GM19397 (cell line): Measurements from ENCODE around the gene PGGHG.
A peak's percentile ranks its signal among the peaks of the same experiment; 100 is the strongest.
"Not testable (repeated sequence)": the region's sequence is repeated elsewhere in the genome, so short reads cannot be mapped to it uniquely, and the experiment has no call there.

Source experiments
- ATAC-seq: cut with Tn5 transposase; IDR thresholded peaks from one replicate; pipeline ENCODE4 v1.9.1; 2021; ENCODE audit warnings: mild to moderate bottlenecking, moderate library complexity; ENCODE audit not compliant: unreplicated experiment

PGGHG gene

DNA sequence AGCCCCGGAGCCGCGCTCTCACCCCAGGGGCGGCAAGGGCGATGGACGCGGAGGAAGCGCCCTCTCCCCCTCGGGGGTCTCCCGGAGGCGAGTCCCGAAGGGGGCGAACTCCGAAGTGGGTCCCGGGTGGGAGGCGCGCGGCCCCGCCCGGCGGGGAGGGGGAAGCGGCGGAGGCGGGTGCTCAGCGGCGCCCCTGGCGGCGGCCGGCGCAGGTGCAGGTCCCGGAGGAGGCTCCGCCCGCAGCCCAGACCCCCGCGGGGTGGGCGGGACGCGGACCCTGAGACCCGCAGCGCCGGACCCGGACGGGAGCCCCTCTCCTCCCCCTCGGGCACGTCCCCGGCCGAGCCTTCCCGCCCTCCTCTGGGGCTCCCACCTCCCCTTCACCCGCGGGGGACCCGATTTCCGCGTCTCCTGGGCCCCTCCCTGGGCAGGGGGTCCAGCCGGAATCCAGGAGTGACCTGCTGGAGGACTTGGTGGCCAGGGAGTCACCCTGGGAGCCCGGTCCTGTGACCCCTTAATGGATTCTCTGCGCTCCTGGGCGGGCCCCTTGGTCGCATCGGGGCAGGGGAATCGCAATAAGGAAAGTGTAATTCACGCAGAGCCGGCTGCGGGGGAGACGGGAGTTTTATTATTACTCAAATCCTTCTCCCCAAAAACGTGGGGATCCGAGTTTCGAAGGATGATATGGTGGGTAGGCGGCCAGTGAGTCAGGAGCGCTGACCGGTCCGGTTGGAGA is 22.3 kb downstream of the PGGHG start:
- peak; percentile 36 for ATAC-seq

DNA sequence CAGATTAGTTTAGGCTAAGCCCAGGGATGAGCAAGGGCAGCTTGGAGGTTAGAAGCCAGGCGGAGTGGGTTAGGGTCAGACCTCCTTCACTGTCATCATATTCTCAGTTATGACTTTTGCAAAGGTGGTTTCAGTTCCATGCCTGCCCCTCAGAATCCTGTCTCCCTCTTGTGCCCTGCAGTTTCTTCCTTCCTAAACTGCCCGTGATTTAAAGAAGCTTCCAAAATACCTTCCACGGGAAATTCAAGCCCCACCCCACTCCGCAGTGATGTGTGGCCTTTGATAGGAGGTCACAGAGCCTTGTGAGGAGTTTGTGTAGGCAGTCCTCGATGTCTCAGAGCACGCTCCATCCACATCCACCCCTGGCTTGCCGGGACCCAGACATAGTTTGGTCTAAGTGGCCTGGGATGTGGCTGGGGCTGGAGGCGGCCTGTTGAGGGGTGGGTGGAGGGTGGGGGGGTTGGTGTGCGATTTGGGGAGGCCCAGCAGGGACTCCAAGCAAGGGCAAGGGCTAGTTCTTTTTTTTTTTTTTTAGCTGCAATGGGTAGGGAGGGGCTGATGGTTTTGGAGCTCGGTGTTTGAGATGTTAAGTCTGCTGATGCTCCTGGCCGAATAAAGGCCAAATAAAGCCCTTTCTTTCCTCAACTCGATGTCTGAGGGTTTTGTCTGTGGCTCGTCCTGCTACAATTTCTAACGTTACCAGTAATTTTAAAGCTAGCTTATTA is 23.3 kb downstream of the PGGHG start:
- ATAC-seq, result no peak

DNA sequence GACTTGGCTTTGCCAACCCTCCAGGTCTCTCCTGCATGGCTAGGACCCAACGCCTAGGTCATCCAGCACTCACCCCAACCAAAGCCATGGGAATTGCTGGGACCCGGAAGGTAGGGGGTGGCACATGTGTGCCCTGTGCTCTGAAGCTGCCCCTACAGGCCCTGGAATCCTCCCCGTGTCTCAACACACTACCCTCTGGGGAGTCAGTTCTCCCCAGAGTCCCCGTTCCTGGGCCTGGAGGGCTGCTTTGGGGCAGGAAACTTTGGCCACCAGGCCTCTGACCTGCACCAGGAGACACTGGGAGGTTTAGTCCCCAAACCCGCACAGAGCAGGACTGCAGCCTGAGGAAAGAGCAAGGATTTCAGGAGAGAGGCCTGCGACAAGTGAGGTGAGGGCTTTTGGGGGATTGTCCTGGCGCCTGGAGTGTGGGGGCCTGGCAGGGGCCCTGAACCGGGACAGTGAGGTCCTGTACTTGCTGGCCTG is 24.4 kb downstream of the PGGHG start:
- ATAC-seq, result no peak

DNA sequence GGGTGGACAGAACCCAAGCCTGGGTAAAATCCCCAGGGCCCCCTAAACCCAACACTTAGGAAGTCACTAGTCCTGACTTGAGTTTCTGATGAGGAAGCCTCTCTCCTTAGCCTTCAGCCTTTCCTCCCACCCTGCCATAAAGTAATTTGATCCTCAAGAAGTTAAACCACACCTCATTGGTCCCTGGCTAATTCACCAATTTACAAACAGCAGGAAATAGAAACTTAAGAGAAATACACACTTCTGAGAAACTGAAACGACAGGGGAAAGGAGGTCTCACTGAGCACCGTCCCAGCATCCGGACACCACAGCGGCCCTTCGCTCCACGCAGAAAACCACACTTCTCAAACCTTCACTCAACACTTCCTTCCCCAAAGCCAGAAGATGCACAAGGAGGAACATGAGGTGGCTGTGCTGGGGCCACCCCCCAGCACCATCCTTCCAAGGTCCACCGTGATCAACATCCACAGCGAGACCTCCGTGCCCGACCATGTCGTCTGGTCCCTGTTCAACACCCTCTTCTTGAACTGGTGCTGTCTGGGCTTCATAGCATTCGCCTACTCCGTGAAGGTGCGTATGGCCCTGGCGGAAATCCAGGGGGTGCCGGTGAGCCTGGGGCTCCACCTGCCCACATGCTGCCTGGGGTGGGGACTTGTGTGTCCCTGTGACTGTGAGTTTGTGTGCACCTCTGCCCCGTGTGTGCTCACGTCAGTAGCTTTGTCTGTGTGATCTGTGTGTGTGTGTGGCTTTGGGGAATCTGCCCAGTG is 25.0 kb downstream of the PGGHG start, which contains the start of gene IFITM1:
Gene IFITM1 (plus strand): TSS at position 254 of the 767 bp plus-strand sequence. CDS start 131 bp downstream, at position 385.
- no peak for ATAC-seq

DNA sequence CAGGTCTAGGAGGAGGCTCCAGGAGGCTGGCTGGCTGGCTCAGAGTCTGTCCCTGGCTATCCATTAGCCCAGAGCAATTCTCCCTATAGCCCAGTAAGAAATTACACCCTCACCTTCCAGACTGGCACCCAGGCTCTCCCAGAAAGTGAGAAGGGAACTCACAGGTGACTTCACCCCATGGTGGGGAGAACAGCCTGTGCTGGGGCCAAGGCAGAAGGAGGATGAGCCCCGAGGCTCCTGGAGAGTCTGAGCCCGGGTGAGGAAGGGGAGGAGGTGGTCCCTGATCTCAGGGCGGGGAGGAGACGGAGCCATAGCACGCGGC is 25.6 kb downstream of the PGGHG start:
- not testable (repeated sequence) for ATAC-seq

DNA sequence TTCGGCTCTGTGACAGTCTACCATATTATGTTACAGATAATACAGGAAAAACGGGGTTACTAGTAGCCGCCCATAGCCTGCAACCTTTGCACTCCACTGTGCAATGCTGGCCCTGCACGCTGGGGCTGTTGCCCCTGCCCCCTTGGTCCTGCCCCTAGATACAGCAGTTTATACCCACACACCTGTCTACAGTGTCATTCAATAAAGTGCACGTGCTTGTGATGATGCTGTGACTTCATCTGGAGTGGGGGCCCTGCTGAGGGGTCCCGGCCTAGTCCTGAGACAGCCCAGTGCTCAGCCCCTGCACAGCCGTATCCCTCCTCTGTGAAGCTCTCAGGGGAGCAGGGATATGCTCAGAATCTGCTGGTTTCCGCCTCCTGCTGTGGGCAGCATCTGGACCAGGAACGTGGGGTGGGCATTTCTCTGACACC is 26.1 kb downstream of the PGGHG start:
- ATAC-seq, result no peak

DNA sequence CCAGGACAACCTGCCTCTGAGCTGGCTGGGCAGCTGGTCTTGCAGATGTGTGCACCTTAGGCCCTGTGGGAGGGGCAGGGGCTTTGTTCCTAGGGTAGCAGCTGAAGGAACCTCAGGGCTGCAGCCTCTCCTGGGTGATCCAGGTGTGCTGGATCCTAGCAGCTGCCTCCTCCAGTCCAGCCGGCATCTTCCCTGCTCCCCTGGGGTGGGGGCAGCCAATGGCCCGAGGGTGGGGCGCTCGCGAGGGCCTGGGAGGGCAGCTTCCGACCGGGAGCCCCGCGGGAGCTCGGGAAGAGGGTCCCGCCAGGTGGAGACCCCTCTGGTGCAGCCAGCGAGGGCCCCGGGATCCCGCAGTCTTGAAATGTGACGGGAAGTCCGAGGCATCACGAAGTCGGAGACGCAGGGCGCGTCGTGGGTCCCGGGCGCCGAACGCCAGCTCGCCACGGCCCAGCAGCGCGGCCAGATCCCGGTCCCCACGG is 26.6 kb downstream of the PGGHG start:
- ATAC-seq, result no peak

DNA sequence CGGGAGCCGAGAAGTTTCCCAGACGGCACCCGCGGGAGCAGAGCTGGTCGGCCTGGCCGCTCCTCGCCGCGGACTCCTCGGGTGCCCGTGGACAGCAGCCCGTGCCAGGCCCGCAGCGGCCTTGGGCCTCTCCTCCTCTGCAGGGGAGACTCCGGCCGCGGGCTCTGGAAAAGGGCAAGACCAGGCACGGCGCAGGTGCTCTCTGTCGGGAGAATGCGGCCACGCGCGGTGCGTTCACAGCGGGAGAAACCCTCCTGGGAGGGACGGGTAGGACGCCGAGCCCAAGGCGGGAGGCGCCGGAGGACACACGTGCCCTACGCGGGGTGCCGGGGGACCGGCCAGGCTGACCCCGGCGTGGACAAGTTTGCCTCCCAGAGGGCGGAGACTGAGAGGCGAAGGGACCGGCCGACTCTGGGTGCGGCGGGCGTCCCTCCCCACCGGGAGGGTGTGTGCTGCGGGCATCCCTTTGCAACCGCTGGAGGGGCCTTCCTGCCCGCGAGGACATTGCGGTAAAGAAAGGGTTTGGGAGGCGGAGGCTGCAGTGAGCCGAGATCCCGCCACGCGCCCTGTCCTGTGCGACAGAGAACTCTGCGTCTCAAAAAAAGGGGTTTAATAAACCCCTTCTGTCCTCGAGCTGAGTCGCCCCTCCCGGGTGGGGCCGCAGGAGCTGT is 27.2 kb downstream of the PGGHG start:
- no peak for ATAC-seq

DNA sequence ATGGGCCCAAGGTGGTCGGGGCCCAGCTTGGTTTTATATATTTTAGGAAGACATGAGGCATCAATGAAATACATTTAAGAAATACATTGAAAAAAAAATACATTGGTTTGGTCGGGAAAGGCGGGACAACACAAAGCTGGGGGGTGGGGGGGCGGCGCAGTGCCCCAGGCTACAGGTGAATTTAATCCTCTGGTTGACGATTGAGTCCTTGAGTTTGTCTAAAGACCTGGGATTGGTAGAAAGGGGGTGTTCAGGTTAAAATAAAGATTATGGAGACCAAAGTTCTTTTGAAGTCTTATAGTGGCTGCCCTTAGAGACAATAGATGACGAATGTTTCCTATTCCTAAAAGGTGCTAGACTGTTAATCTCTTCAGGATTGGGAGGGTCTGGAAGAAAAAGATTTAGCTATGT is 28.0 kb downstream of the PGGHG start:
- ATAC-seq, result no peak

DNA sequence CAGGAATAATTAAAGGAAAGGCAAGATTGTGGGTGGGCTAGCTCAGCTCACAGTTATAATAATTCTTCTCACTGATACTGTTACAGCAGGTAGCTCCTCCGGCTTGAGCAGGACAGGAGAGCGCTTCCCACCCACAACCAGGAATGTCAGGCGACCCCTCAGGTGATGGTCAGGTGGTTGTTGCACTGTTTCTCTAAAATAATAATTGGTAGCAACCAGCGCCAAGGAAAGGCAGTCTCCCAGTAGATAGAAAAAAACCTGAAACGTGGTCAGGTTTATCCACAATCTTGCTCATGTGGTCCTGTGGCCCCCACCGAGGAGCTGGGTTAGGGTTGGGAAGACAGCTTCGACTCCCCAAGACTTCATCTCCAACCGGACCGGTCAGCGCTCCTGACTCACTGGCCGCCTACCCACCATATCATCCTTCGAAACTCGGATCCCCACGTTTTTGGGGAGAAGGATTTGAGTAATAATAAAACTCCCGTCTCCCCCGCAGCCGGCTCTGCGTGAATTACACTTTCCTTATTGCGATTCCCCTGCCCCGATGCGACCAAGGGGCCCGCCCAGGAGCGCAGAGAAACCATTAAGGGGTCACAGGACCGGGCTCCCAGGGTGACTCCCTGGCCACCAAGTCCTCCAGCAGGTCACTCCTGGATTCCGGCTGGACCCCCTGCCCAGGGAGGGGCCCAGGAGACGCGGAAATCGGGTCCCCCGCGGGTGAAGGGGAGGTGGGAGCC is 28.9 kb downstream of the PGGHG start:
- not testable (repeated sequence) for ATAC-seq

DNA sequence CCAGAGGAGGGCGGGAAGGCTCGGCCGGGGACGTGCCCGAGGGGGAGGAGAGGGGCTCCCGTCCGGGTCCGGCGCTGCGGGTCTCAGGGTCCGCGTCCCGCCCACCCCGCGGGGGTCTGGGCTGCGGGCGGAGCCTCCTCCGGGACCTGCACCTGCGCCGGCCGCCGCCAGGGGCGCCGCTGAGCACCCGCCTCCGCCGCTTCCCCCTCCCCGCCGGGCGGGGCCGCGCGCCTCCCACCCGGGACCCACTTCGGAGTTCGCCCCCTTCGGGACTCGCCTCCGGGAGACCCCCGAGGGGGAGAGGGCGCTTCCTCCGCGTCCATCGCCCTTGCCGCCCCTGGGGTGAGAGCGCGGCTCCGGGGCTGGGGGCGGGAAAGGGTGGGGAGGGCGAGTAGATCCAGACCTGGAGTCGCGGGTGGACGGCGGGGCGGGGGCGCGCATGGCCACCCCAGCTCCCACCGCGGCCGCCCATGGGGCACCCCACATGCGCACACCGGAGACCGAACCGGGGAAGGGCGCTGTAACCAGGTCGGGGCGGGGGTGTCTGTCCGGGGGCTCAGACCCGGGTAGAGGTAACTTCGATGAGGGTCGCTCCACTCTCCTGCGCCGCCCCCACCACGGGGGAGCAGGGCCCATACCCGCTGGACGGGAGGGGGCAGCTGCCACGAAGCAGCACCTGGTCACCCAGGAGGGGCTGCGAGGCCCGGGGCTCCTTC is 29.6 kb downstream of the PGGHG start:
- ATAC-seq, result peak; percentile 40

DNA sequence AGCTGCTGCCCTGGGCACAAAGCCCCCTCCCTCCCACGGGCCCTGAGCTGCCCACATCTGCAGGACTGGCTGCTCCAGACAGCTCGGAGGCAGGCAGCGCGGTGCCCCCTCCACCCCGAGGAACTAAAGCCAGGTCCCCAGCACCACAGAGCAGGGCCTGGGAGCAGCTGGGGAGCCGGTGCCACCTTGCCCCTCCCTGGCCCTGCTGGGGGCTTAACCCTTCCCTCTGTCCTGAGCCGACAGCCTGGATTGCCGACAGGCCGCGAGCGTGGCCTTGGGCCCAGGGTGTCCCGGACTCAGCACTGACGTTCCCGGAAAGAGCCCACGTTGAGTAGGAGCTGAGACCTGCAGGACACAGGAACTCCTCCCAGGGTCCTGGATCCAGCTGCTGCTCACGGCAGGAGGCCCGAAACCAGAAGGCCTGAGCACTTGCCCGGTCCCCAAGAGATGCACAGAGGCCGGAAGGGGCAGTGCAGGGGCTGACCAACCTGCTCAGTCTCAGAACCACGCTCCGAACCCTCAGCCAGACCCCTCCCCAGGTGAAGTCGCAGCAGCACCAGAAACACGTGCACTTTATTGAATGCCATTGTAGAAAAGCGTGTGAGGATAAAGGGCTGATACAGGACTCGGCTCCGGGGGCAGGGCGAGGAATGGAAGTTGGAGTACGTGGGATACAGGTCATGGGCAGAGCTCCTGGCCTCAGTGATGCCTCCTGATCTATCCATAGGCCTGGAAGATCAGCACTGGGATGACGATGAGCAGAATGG is 30.4 kb downstream of the PGGHG start:
- peak; percentile 16 for ATAC-seq

DNA sequence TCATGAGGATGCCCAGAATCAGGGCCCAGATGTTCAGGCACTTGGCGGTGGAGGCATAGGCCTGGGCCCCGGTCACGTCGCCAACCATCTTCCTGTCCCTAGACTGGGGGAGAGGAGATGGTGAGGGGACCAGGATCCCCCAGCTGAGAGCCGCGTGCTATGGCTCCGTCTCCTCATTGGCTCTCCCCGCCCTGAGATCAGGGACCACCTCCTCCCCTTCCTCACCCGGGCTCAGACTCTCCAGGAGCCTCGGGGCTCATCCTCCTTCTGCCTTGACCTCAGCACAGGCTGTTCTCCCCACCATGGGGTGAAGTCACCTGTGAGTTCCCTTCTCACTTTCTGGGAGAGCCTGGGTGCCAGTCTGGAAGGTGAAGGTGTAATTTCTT is 31.0 kb downstream of the PGGHG start:
- ATAC-seq, result not testable (repeated sequence)

DNA sequence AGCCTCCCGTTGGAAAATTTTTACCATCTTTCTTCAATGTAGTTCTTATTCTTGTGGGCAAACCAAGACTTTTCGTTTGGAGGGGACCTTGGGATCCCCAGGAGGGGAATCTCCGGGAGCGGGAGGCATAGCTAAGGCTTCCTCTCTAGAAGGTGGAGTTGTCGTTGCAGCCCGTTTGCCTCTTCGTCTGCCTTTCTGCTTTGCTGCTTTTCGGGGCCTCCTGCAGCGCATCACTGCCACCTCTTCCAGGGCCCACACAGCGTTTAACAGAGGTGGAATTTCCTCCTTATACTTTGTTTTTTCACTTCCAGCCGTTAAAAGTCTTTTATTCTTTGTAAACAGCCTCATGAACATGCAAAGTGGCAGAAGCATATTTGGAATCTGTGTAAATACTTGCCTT is 35.2 kb downstream of the PGGHG start:
- ATAC-seq, result no peak

DNA sequence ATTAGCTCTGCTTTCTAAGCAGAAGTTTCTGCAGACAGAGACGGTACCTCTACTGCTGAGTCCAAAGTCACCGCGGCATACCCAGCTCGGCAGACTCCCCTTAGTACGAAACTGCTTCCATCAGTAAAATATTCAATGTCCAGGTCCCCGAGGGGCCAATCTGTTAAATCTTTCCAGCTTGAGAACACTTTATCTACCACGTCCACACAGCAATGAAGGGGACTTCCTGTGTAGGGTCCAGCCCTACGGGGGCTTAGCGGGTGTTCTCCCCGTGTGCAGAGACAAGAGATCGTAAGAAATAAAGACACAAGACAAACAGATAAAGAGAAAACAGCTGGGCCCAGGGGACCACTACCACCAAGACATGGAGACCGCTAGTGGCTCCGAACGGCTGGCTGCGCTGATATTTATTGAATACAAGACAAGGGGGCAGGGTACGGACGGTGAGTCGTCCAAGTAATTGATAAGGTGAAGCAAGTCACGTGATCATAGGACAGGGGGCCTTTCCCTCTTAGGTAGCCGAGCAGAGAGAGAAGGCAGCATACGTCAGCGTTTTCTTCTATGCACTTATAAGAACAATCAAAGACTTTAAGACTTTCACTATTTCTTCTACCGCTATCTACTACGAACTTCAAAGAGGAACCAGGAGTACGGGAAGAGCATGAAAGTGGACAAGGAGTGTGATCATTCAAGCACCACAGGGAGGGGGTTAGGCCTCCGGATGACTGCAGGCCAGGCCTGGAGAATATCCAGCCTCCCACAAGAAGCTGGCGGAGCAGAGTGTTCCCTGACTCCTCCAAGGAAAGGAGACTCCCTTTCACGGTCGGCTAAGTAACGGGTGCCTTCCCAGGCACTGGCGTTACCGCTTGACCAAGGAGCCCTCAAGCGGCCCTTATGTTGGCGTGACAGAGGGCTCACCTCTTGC is 35.9 kb downstream of the PGGHG start:
- not testable (repeated sequence) for ATAC-seq

DNA sequence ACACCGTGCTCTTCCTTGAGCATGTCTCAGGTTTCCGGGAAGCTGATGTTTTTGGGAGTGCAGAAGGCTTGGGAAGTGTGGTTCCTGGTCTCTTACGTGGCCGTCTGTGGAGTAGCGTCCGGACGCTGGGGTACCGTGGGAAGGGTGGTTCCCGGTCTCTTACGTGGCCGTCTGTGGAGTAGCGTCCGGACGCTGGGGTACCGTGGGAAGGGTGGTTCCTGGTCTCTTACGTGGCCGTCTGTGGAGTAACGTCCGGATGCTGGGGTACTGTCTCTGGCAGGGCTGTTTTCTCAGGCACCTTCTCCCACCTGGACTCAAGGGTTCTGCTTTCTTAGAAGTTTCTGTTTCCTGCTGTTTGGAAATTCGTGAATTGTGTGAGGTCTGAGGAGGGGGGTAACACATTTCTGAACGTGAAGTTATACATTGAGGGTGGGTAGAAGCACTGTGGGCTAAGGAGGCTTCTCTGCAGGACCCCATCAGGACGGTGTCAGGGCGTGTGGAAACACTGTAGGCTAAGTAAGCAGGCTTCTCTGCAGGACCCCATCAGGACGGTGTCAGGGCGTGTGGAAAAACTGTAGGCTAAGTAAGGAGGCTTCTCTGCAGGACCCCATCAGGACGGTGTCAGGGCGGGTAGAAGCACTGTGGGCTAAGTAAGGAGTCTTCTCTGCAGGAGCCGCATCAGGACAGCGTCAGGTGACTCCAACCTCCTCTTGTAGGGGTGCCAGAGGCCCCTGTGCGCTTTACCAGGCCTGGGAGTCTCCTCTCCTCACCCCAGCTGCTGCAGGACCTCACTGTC is 37.1 kb downstream of the PGGHG start:
- ATAC-seq, result no peak

DNA sequence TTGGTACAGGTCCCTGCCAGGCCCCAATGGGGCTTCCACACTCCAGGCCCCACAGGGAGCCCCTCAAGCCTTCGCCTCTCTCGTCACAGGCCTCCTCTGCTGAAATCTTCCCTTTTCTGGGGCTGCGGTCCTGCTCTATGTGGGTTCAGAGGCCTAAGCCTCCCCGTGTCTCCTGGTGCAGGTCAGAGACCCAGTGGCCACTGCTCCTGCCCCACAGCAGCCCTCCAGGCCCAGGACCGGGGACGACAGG is 37.6 kb downstream of the PGGHG start:
- ATAC-seq, result no peak
